HEK293 (cell line): ENCODE data around the gene ERCC1.

Experiments
- AEBP2 ChIP-seq: fragments of 450-650 bp; formaldehyde crosslinking; IDR thresholded peaks from 2 replicates; pipeline ENCODE4 v1.5.1; 2016; ENCODE audit warnings: missing biosample characterization, missing genetic modification characterization, borderline replicate concordance
- BCL6B ChIP-seq: fragments of 450-650 bp; formaldehyde crosslinking; IDR thresholded peaks from 2 replicates; pipeline ENCODE4 v1.5.1; 2017; ENCODE audit warnings: missing biosample characterization, missing genetic modification characterization
- FEZF1 ChIP-seq: fragments of 450-650 bp; formaldehyde crosslinking; IDR thresholded peaks from 2 replicates; pipeline ENCODE4 v1.5.1; 2016; ENCODE audit warnings: missing biosample characterization, missing genetic modification characterization
- GFI1B ChIP-seq: fragments of 450-650 bp; formaldehyde crosslinking; IDR thresholded peaks from 2 replicates; pipeline ENCODE4 v1.5.1; 2016; ENCODE audit warnings: missing biosample characterization, missing genetic modification characterization
- KLF10 ChIP-seq: fragments of 450-650 bp; IDR thresholded peaks from 2 replicates; pipeline ENCODE4 v1.5.1; 2018; ENCODE audit warnings: missing biosample characterization, mild to moderate bottlenecking, missing genetic modification characterization
- PRDM6 ChIP-seq: fragments of 450-650 bp; formaldehyde crosslinking; IDR thresholded peaks from 2 replicates; pipeline ENCODE4 v1.5.1; 2017; ENCODE audit warnings: missing biosample characterization, missing genetic modification characterization
- SP3 ChIP-seq: fragments of 450-650 bp; formaldehyde crosslinking; IDR thresholded peaks from 2 replicates; pipeline ENCODE4 v1.5.1; 2016; ENCODE audit warnings: missing biosample characterization, missing genetic modification characterization
- TRIM28 ChIP-seq: IDR thresholded peaks from 2 replicates; pipeline ENCODE4 v1.6.1; 2011; ENCODE audit warnings: low read length, control low read depth, borderline replicate concordance
- ZBTB8A ChIP-seq: fragments of 450-650 bp; formaldehyde crosslinking; IDR thresholded peaks from 2 replicates; pipeline ENCODE4 v1.5.1; 2016; ENCODE audit warnings: missing biosample characterization, missing genetic modification characterization
- ZFP3 ChIP-seq: fragments of 450-650 bp; formaldehyde crosslinking; IDR thresholded peaks from 2 replicates; pipeline ENCODE4 v1.5.1; 2016; ENCODE audit warnings: low read depth, missing biosample characterization, missing genetic modification characterization
- ZNF121 ChIP-seq: fragments of 450-650 bp; formaldehyde crosslinking; IDR thresholded peaks from 2 replicates; pipeline ENCODE4 v1.5.1; 2016; ENCODE audit warnings: missing biosample characterization, missing genetic modification characterization
- ZNF148 ChIP-seq: fragments of 450-650 bp; formaldehyde crosslinking; IDR thresholded peaks from 2 replicates; pipeline ENCODE4 v1.5.0; 2017; ENCODE audit warnings: missing biosample characterization, missing genetic modification characterization, borderline replicate concordance
- ZNF175 ChIP-seq: fragments of 450-650 bp; formaldehyde crosslinking; IDR thresholded peaks from 2 replicates; pipeline ENCODE4 v1.5.1; 2016; ENCODE audit warnings: missing biosample characterization, missing genetic modification characterization
- ZNF2 ChIP-seq: fragments of 450-650 bp; formaldehyde crosslinking; IDR thresholded peaks from 2 replicates; pipeline ENCODE4 v1.5.1; 2016; ENCODE audit warnings: missing biosample characterization, missing genetic modification characterization
- ZNF211 ChIP-seq: fragments of 450-650 bp; formaldehyde crosslinking; IDR thresholded peaks from 2 replicates; pipeline ENCODE4 v1.5.1; 2016; ENCODE audit warnings: low read depth, missing biosample characterization, missing genetic modification characterization
- ZNF248 ChIP-seq: fragments of 450-650 bp; formaldehyde crosslinking; IDR thresholded peaks from 2 replicates; pipeline ENCODE4 v1.5.1; 2017; ENCODE audit warnings: missing biosample characterization, missing genetic modification characterization
- ZNF292 ChIP-seq: fragments of 450-650 bp; formaldehyde crosslinking; IDR thresholded peaks from 2 replicates; pipeline ENCODE4 v1.5.1; 2016; ENCODE audit warnings: low read depth, missing biosample characterization, missing genetic modification characterization, borderline replicate concordance
- ZNF37A ChIP-seq: fragments of 450-650 bp; IDR thresholded peaks from 2 replicates; pipeline ENCODE4 v1.5.1; 2018; ENCODE audit warnings: missing biosample characterization, missing genetic modification characterization
- ZNF416 ChIP-seq: fragments of 450-650 bp; formaldehyde crosslinking; IDR thresholded peaks from 2 replicates; pipeline ENCODE4 v1.5.1; 2016; ENCODE audit warnings: missing biosample characterization, missing genetic modification characterization
- ZNF510 ChIP-seq: fragments of 450-650 bp; formaldehyde crosslinking; IDR thresholded peaks from 2 replicates; pipeline ENCODE4 v1.5.1; 2018; ENCODE audit warnings: mild to moderate bottlenecking, missing genetic modification characterization, missing biosample characterization; ENCODE audit not compliant: insufficient replicate concordance
- ZNF548 ChIP-seq: fragments of 450-650 bp; formaldehyde crosslinking; IDR thresholded peaks from 2 replicates; pipeline ENCODE4 v1.5.1; 2016; ENCODE audit warnings: missing biosample characterization, missing genetic modification characterization
- ZNF549 ChIP-seq: fragments of 450-650 bp; IDR thresholded peaks from 2 replicates; pipeline ENCODE4 v1.5.1; 2018; ENCODE audit warnings: missing biosample characterization, missing genetic modification characterization, mild to moderate bottlenecking, inconsistent platforms, moderate library complexity
- ZNF561 ChIP-seq: fragments of 450-650 bp; IDR thresholded peaks from 2 replicates; pipeline ENCODE4 v1.5.1; 2018; ENCODE audit warnings: missing biosample characterization, missing genetic modification characterization, borderline replicate concordance
- ZNF585B ChIP-seq: fragments of 450-650 bp; formaldehyde crosslinking; IDR thresholded peaks from 2 replicates; pipeline ENCODE4 v1.5.1; 2016; ENCODE audit warnings: missing biosample characterization, missing genetic modification characterization
- ZNF777 ChIP-seq: fragments of 450-650 bp; formaldehyde crosslinking; IDR thresholded peaks from 2 replicates; pipeline ENCODE4 v1.5.1; 2017; ENCODE audit warnings: missing biosample characterization, missing genetic modification characterization, borderline replicate concordance
- ZSCAN30 ChIP-seq: fragments of 450-650 bp; IDR thresholded peaks from 2 replicates; pipeline ENCODE4 v1.5.1; 2018; ENCODE audit warnings: missing biosample characterization, mild to moderate bottlenecking, missing genetic modification characterization, moderate library complexity
- TF ChIP-seq, protein P1 (sequence below): fragments of 450-650 bp; formaldehyde crosslinking; IDR thresholded peaks from 2 replicates; pipeline ENCODE4 v1.5.1; 2016; ENCODE audit warnings: missing biosample characterization, missing genetic modification characterization
- TF ChIP-seq, protein P2 (sequence below): fragments of 450-650 bp; formaldehyde crosslinking; IDR thresholded peaks from 2 replicates; pipeline ENCODE4 v1.5.1; 2016; ENCODE audit warnings: missing biosample characterization, missing genetic modification characterization
- TF ChIP-seq, protein P3 (sequence below): sonication (generic); formaldehyde crosslinking; IDR thresholded peaks from 2 replicates; pipeline ENCODE4 v1.8.1; 2022; ENCODE audit warnings: mild to moderate bottlenecking, moderate library complexity, missing genetic modification reagents

ERCC1 gene

DNA sequence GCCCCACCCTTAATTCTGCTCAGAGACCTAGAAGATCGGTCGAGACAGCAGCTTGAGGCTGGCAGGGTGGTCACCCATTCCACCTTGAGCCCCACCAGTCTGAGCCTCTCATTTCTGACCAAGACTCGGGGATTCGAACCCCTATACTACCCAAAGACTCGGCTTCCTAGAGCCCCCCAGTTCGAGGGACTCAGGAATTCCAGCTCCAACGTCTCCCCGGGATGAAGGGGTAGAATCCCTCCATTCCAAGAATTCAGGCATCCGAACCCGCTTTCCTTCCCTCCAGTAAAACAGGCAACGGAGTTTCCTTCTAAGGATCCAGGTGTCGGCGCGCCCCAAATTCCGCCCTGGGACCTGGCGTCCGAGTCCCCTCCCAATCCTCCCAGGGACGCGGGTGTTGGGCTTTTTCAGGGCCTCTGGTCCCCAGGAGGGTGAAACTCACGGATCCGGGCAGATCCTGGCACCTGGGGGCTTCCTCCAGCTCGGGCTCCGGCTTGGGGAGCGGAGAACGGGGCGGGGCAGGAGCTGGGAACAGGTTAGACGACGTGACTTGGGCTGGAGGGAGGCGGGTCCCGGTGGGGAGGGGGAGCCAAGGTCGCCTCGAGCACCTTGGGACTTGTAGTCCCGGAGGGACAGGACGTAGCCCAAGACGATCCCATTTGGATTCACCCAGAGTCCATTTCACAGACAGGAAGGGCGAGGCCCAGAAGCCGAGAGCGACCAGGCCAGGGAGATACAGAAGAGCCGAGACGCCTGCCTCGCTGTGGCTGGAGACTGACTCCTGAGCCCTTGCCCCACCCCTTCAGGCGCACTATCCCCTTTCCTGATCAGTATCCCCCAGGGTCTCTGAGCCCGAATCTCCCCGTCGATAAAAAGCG lies 18.9 kb downstream of the ERCC1 start, which contains the start of gene PPP1R13L (continued):
- TF ChIP-seq ZNF148 (0 out of 2 replicates have a peak, but pooled peaks have one; percentile 30), ZNF777 (peak; percentile 60; the same call in 1 of the 2 replicates), ZNF121 (tag by site-specific recombination) (peak; percentile 98), BCL6B (no peak), GFI1B (tag by site-specific recombination) (no peak), ZNF416 (tag by site-specific recombination) (no peak), TRIM28 (no peak), PRDM6 (no peak), ZNF292 (tag by site-specific recombination) (no peak), ZNF561 (no peak), ZNF175 (tag by site-specific recombination) (no peak), ZSCAN30 (tag by site-specific recombination) (peak; percentile 38; the same call in 1 of the 2 replicates), ZNF549 (tag by site-specific recombination) (no peak), ZNF37A (tag by site-specific recombination) (no peak), FEZF1 (tag by site-specific recombination) (no peak), ZNF248 (tag by site-specific recombination) (no peak), ZNF585B (tag by site-specific recombination) (no peak), ZFP3 (tag by site-specific recombination) (peak; percentile 64; the same call in 1 of the 2 replicates), SP3 (peak; percentile 82), ZNF548 (tag by site-specific recombination) (no peak), ZNF211 (tag by site-specific recombination) (no peak), ZNF510 (tag by site-specific recombination) (no peak), AEBP2 (no peak), ZNF2 (no peak), KLF10 (tag by site-specific recombination) (no peak; the same call in 1 of the 2 replicates), ZBTB8A (no peak; the same call in 1 of the 2 replicates)
- TF ChIP-seq, protein P1, sequence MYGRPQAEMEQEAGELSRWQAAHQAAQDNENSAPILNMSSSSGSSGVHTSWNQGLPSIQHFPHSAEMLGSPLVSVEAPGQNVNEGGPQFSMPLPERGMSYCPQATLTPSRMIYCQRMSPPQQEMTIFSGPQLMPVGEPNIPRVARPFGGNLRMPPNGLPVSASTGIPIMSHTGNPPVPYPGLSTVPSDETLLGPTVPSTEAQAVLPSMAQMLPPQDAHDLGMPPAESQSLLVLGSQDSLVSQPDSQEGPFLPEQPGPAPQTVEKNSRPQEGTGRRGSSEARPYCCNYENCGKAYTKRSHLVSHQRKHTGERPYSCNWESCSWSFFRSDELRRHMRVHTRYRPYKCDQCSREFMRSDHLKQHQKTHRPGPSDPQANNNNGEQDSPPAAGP (tag by site-specific recombination), result 0 out of 2 replicates have a peak, but pooled peaks have one; percentile 42
- TF ChIP-seq, protein P2, sequence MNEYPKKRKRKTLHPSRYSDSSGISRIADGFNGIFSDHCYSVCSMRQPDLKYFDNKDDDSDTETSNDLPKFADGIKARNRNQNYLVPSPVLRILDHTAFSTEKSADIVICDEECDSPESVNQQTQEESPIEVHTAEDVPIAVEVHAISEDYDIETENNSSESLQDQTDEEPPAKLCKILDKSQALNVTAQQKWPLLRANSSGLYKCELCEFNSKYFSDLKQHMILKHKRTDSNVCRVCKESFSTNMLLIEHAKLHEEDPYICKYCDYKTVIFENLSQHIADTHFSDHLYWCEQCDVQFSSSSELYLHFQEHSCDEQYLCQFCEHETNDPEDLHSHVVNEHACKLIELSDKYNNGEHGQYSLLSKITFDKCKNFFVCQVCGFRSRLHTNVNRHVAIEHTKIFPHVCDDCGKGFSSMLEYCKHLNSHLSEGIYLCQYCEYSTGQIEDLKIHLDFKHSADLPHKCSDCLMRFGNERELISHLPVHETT (tag by site-specific recombination), result no peak
- TF ChIP-seq, protein P3, sequence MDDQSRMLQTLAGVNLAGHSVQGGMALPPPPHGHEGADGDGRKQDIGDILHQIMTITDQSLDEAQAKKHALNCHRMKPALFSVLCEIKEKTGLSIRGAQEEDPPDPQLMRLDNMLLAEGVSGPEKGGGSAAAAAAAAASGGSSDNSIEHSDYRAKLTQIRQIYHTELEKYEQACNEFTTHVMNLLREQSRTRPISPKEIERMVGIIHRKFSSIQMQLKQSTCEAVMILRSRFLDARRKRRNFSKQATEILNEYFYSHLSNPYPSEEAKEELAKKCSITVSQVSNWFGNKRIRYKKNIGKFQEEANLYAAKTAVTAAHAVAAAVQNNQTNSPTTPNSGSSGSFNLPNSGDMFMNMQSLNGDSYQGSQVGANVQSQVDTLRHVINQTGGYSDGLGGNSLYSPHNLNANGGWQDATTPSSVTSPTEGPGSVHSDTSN, result no peak
